MM.1S (cell line): Measurements from ENCODE around the gene BCL2L1.

Experiments
- DNase-seq: peaks from one replicate; pipeline ENCODE4 v3.0.0-alpha.2; 2015
- H2AFZ ChIP-seq: fragments of 300-600 bp; sonication (generic); 2 replicates; pipeline ENCODE4 v1.6.0; 2016; ENCODE audit warnings: antibody characterized with exemption, low read length
- H3F3A ChIP-seq: fragments of 300-600 bp; sonication (generic); 2 replicates; pipeline ENCODE4 v1.6.1; 2016; ENCODE audit warnings: mild to moderate bottlenecking, antibody characterized with exemption, low read length, moderate library complexity, mixed read lengths; ENCODE audit not compliant: insufficient read depth
- H3K27ac ChIP-seq: fragments of 300-600 bp; sonication (generic); 2 replicates; pipeline ENCODE4 v1.5.1; 2016; ENCODE audit warnings: mild to moderate bottlenecking, low read length
- H3K27me3 ChIP-seq: fragments of 300-600 bp; sonication (generic); replicated peaks from 2 replicates; pipeline ENCODE4 v1.6.0; 2016; ENCODE audit warnings: low read length; ENCODE audit not compliant: insufficient read depth
- H3K36me3 ChIP-seq: fragments of 300-600 bp; sonication (generic); replicated peaks from 2 replicates; pipeline ENCODE4 v1.6.1; 2016; ENCODE audit warnings: mild to moderate bottlenecking, low read length, mixed read lengths; ENCODE audit not compliant: insufficient read depth
- H3K4me1 ChIP-seq: fragments of 300-600 bp; sonication (generic); 2 replicates; pipeline ENCODE4 v1.6.1; 2016; ENCODE audit warnings: low read length, mixed read lengths
- H3K4me2 ChIP-seq: fragments of 300-600 bp; sonication (generic); 2 replicates; pipeline ENCODE4 v1.6.0; 2016; ENCODE audit warnings: low read depth, low read length
- H3K4me3 ChIP-seq: fragments of 300-600 bp; sonication (generic); 2 replicates; pipeline ENCODE4 v1.5.1; 2016; ENCODE audit warnings: low read length, mixed read lengths
- H3K79me2 ChIP-seq: fragments of 300-600 bp; sonication (generic); 2 replicates; pipeline ENCODE4 v1.6.1; 2016; ENCODE audit warnings: mixed run types, low read length, mixed read lengths
- H3K9ac ChIP-seq: fragments of 300-600 bp; sonication (generic); 2 replicates; pipeline ENCODE4 v1.6.1; 2016; ENCODE audit warnings: low read length, mixed read lengths
- H3K9me2 ChIP-seq: fragments of 300-600 bp; sonication (generic); replicated peaks from 2 replicates; pipeline ENCODE4 v1.6.1; 2016; ENCODE audit warnings: mild to moderate bottlenecking, low read length, mixed read lengths; ENCODE audit not compliant: insufficient read depth
- H3K9me3 ChIP-seq: fragments of 300-600 bp; sonication (generic); replicated peaks from 2 replicates; pipeline ENCODE4 v1.6.1; 2016; ENCODE audit warnings: mild to moderate bottlenecking, low read length, mixed read lengths; ENCODE audit not compliant: insufficient read depth
- H4K20me1 ChIP-seq: fragments of 300-600 bp; sonication (generic); 2 replicates; pipeline ENCODE4 v1.6.1; 2016; ENCODE audit warnings: mild to moderate bottlenecking, low read length, moderate library complexity, mixed read lengths; ENCODE audit not compliant: insufficient read depth
- CTCF ChIP-seq: fragments of 300-600 bp; sonication (generic); IDR thresholded peaks from 2 replicates; pipeline ENCODE4 v1.5.1; 2016; ENCODE audit warnings: antibody characterized with exemption, low read length, mixed read lengths
- EZH2 ChIP-seq: fragments of 300-600 bp; sonication (generic); optimal IDR thresholded peaks from 2 replicates; pipeline ENCODE3; 2017; ENCODE audit warnings: low read depth, mild to moderate bottlenecking, antibody characterized with exemption, low read length, mixed read lengths
- EZH2phosphoT487 ChIP-seq: fragments of 300-600 bp; sonication (generic); IDR thresholded peaks from 2 replicates; pipeline ENCODE4 v1.6.1; 2018; ENCODE audit warnings: antibody characterized with exemption, low read length

The BCL2L1 gene

GRCh38 chr20:31704225-31705119, 18.2 kb downstream of the BCL2L1 start:
- Histone ChIP-seq H3K9ac (peak overlapping the region; percentile 64), H3K27me3 (no peaks in the 10 kb centered on the region), H3F3A (peaks cover 75% of the 10 kb centered on the region), H3K4me3 (peak overlapping the region; percentile 11; the same call in 1 of the 2 replicates), H3K9me2 (no peaks in the 10 kb centered on the region), H4K20me1 (no peaks in the 10 kb centered on the region), H3K4me1 (peaks cover 79% of the 10 kb centered on the region), H3K79me2 (peaks cover 84% of the 10 kb centered on the region), H3K36me3 (peaks cover 16% of the 10 kb centered on the region), H3K4me2 (peak overlapping the region; percentile 70), H2AFZ (no peak overlapping the region), H3K9me3 (no peaks in the 10 kb centered on the region), H3K27ac (peak overlapping the region; percentile 99)
- TF ChIP-seq CTCF: no peak
- TF ChIP-seq EZH2: no peak
- no peak for TF ChIP-seq EZH2phosphoT487
- DNase-seq: no peak

DNA sequence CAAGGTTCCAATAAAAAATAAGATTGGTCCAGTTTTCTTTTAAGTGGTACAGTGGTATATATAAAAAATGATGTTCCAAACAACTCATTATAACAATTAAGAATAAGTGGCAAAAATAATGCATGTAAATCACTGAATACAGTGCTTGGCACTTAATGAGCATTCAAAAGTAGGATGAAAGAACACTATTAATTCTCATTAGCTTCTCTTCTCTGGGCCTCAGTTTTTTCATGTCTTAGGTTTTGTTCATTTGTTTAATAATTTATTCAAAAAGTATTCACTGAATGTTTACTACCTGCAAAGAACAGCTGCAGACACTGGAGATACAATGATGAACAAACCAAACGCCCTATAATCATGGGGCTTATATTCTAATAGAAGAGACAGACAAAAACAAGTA, 21.1 kb downstream of the BCL2L1 start:
- peaks cover 75% of the 10 kb centered on the region for H3K4me1 ChIP-seq
- H3K4me2 ChIP-seq: peak overlapping the region; percentile 1; the same call in 1 of the 2 replicates
- peaks cover 96% of the 10 kb centered on the region for H3K79me2 ChIP-seq

DNA sequence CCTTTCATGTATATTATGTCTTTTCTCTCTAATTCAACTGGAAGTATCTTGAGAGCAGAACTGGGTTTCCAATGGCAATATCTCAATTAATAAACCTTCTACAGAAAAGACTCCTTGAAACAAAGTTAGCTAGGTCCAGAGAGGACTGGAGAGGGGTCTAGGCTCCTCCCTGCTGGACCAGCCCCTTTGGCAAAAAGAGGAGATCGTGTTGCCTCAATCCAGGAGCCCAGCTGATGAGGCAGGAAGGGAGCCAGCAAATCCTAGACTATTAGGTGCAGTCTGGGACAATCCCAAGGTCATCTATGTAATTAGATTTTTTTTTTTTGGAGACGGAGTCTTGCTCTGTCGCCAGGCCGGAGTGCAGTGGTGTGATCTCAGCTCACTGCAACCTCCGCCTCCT, 21.9 kb downstream of the BCL2L1 start:
- H3K4me1 ChIP-seq: peaks cover 75% of the 10 kb centered on the region
- H3F3A ChIP-seq: peaks cover 66% of the 10 kb centered on the region

More for the DNA sequence above, 21.1 kb downstream of the BCL2L1 start:
- TF ChIP-seq EZH2 (no peak), CTCF (no peak), EZH2phosphoT487 (no peak)
- H3K9me3 ChIP-seq: no peaks in the 10 kb centered on the region
- peak overlapping the region; percentile 6; the same call in 1 of the 2 replicates for H3K9ac ChIP-seq
- no peaks in the 10 kb centered on the region for H4K20me1 ChIP-seq
- no peak overlapping the region for H3K4me3 ChIP-seq
- H2AFZ ChIP-seq: no peak overlapping the region
- peak overlapping the region; percentile 98; the same call in 1 of the 2 replicates for H3K27ac ChIP-seq
- no peaks in the 10 kb centered on the region for H3K27me3 ChIP-seq
- H3K9me2 ChIP-seq: no peaks in the 10 kb centered on the region
- peaks cover 11% of the 10 kb centered on the region for H3K36me3 ChIP-seq
- DNase-seq: no peak
- H3F3A ChIP-seq: peaks cover 66% of the 10 kb centered on the region

More for the DNA sequence above, 21.9 kb downstream of the BCL2L1 start:
- no peak for DNase-seq
- Histone ChIP-seq H2AFZ (no peak overlapping the region), H3K4me3 (no peak overlapping the region), H3K9me2 (no peaks in the 10 kb centered on the region), H3K4me2 (peak overlapping the region; percentile 53; the same call in 1 of the 2 replicates), H3K9ac (peak overlapping the region; percentile 7; the same call in 1 of the 2 replicates), H3K27me3 (no peaks in the 10 kb centered on the region), H3K27ac (peak overlapping the region; percentile 98), H3K36me3 (peaks cover 13% of the 10 kb centered on the region), H3K79me2 (peaks cover 96% of the 10 kb centered on the region), H4K20me1 (no peaks in the 10 kb centered on the region), H3K9me3 (no peaks in the 10 kb centered on the region)
- TF ChIP-seq CTCF: no peak
- TF ChIP-seq EZH2phosphoT487: no peak
- no peak for TF ChIP-seq EZH2
